Body of pancreas (tissue), 4 donors: ENCODE data around the gene ASB10. TPM values are rescaled to one million over a fixed set of nuclear protein-coding genes. Genes with fewer than 3 reads are reported as not detected.

ENCODE experiments used
- ATAC-seq: fragments of 150-250 bp; one replicate; pipeline ENCODE4 v1.9.1; 2016
- DNase-seq, 4 donors: peaks; one replicate each; pipeline ENCODE4 v3.0.0-alpha.2; 2019
- H3K27ac ChIP-seq, 4 donors: fragments of 200-600 bp; sonication (generic); 1 replicate in 3 of 4; 2 replicates in 1 of 4; pipeline versions ENCODE4 v1.5.1 to v1.6.1; 2016 to 2019; ENCODE audit warnings: mild to moderate bottlenecking in 1 of 4, mixed read lengths in 1 of 4, moderate library complexity in 1 of 4
- H3K27me3 ChIP-seq, 2 donors: fragments of 200-600 bp; sonication (generic); one replicate each; pipeline ENCODE4 v1.6.0; 2016; ENCODE audit warnings: mild to moderate bottlenecking in 1 of 2
- H3K36me3 ChIP-seq, 2 donors: fragments of 200-600 bp; sonication (generic); replicated peaks in 1 of 2; 2 replicates each; pipeline ENCODE4 v1.5.1; 2016; ENCODE audit warnings: low read depth in 2 of 2; ENCODE audit not compliant: insufficient read depth in 1 of 2
- H3K4me1 ChIP-seq: fragments of 200-600 bp; sonication (generic); one replicate; pipeline ENCODE4 v1.6.0; 2016
- H3K4me3 ChIP-seq, 2 donors: fragments of 200-600 bp; sonication (generic); 1 replicate in 1 of 2; 2 replicates in 1 of 2; pipeline ENCODE4 v1.5.1; 2016 to 2019
- H3K9me3 ChIP-seq, 3 donors: fragments of 200-600 bp; sonication (generic); 1 replicate in 2 of 3; 2 replicates in 1 of 3; pipeline ENCODE4 v1.5.1; 2016
- CTCF ChIP-seq, 7 experiments: fragments of 450-650 bp in 4 of 7; fragments of 200-600 bp in 3 of 7; sonication (generic) in 3 of 7; IDR thresholded peaks; one replicate each; pipeline ENCODE4 v1.5.1; 2016 to 2019; ENCODE audit warnings: antibody characterized with exemption in 7 of 7
- POLR2A ChIP-seq, 3 donors: fragments of 450-650 bp; IDR thresholded peaks; one replicate each; pipeline ENCODE4 v1.6.1; 2016; ENCODE audit warnings: antibody characterized with exemption in 3 of 3, mild to moderate bottlenecking in 2 of 3
- WGBS, 2 donors: methylation state at CpG; one replicate each; pipeline ENCODE4 v1.1.5; 2017; 5-methylcytosine and 5-hydroxymethylcytosine counted together
- intact Hi-C: fragments of 100-400 bp; cut with DNase I; formaldehyde crosslinking; loops from one replicate; pipeline ENCODE4 v1.15.1; 2023
- total RNA-seq, 2 donors: library from RNA; depleted of rRNA; stranded (reverse); fragments of >200 nt; gene quantifications; one replicate each; pipeline ENCODE4 v1.1.0, GENCODE V29; 2016

The ASB10 gene
- total RNA-seq, 2 donors from 2014 or later: not detected

- Histone ChIP-seq H3K9me3 (no peaks in the 10 kb centered on the region), H3K27ac (peak overlapping the region in 3 of 4 donors; percentile 50 to 81 (median 81)), H3K4me3 (no peak overlapping the region), H3K36me3 (peaks cover 0 to 2% of the 10 kb centered on the region in 2 donors), H3K4me1 (peaks cover 30% of the 10 kb centered on the region), H3K27me3 (no peaks in the 10 kb centered on the region)
- ATAC-seq: no peak
- WGBS, 2 donors: 53 to 59% methylated on average over 10 of the region's 10 CpGs
- DNase-seq: no peak
- TF ChIP-seq POLR2A (IDR thresholded peaks at IDR 0.05): no peak
- TF ChIP-seq CTCF (IDR thresholded peaks at IDR 0.05): no peak
- intact Hi-C loops: no loop called here
Measured at GRCh38 chr7:151228024-151228866, 41.2 kb upstream of the ASB10 start.

DNA sequence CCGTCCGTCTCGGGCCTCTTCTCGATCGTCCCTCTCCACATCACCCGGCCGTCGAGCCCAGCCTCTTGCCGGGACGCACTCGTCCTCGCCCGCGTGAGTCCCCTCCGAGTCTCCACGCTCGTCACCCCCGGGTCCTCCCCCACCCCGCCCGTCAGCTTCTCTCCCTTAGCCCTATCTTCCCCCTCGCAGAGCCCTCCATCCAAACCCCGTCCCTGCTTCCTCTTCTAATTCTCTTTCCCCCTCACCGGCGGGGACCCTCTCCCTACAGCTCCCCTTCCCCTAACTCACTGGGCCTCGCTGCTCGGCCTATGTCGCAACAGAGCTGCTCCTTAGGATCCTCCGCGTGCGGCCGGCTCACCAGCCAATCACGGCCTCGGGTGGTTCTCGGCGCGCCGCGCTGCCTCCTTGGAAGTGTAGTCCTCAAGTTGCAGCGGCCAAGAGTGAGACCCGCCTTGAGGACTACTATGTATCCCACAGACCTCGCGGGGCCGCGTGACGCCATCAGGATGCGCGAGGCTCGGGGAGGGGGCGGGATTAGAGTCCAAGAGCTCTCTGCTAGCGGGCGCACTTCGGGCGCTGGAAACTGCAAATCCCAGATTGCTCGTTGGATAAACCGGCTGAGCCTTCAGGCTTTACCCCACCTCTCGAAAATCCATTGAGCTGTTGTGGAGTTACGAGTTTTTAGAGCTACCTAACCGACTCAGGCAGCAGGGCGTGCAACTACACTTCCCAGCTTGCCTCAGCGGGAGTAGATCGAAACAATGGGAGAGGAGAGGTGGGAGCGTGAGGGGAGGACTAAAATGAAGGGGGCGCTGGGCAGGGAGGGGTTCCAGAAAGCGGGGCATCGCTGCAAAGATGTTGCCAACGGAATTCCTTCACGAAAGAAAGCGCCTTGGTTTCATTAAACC lies 40.1 kb upstream of the ASB10 start, which contains the start of gene ABCF2:
TSS of gene ABCF2 (minus strand) at position 331 of the 908 bp plus-strand sequence. CDS start 747 bp downstream, outside the sequence.
- TF ChIP-seq CTCF (IDR thresholded peaks at IDR 0.05): no peak
- TF ChIP-seq POLR2A (IDR thresholded peaks at IDR 0.05): peak in 2 of 3 donors; percentile 75
- ATAC-seq (peak; percentile 99), DNase-seq (peak; percentile 99 to 100 (median 99))
- Histone ChIP-seq H3K27me3 (no peaks in the 10 kb centered on the region), H3K4me1 (peaks cover 28% of the 10 kb centered on the region), H3K4me3 (peak within 1 kb of the TSS; percentile 65 to 80), H3K36me3 (peaks cover 0 to 6% of the 10 kb centered on the region in 2 donors), H3K9me3 (no peaks in the 10 kb centered on the region), H3K27ac (peak within 1 kb of the TSS; percentile 4 to 81 (median 66))
- intact Hi-C loops: no loop called here
- 0% methylated on average over 53 to 68 of the region's 68 CpGs for WGBS, 2 donors

- 1 to 4% methylated on average over 15 of the region's 15 CpGs for WGBS, 2 donors
Measured at GRCh38 chr7:151226560-151226874, 39.5 kb upstream of the ASB10 start.

DNA sequence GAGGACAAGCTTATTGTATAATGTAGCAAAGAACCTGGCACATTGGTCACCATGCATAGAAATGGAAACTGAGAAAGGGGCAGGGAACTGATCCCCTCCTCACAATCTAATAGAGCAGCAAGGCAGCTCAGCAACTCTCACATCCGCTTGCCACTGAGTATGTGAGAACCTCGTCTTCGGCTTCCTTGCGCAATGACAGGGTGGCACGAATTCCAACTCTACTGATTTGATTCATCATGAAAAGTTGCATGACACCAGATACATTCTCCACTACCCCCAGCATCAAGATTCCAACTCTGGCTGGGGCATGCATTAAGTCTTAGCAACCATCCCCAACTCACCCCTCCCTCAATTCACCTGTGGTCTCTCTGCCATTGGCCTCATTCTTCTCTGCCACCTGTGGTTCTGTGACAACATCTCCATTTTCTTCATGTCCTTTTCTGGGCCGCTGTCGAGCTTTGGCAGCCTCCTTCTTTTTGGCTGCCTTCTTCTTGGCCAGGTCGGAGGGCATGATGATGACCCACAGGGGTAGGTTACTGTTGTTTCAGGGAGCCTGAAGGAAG lies 39.0 kb upstream of the ASB10 start:
- Histone ChIP-seq H3K4me3 (peak overlapping the region in 1 of 2 donors; percentile 65), H3K9me3 (no peaks in the 10 kb centered on the region), H3K27me3 (no peaks in the 10 kb centered on the region), H3K36me3 (peaks cover 0 to 9% of the 10 kb centered on the region in 2 donors), H3K4me1 (peaks cover 21% of the 10 kb centered on the region), H3K27ac (no peak overlapping the region)
- TF ChIP-seq POLR2A (IDR thresholded peaks at IDR 0.05) (no peak), CTCF (IDR thresholded peaks at IDR 0.05) (no peak)
- WGBS, 2 donors: 43 to 50% methylated on average over 8 of the region's 8 CpGs
- DNase-seq (no peak), ATAC-seq (no peak)
- intact Hi-C loops: no loop called here

More at GRCh38 chr7:151226560-151226874, 39.5 kb upstream of the ASB10 start:
- no peak for ATAC-seq
- Histone ChIP-seq H3K36me3 (peaks cover 0 to 9% of the 10 kb centered on the region in 2 donors), H3K4me3 (peak overlapping the region; percentile 65 to 80), H3K4me1 (peaks cover 23% of the 10 kb centered on the region), H3K27ac (peak overlapping the region in 2 of 4 donors; percentile 81), H3K27me3 (no peaks in the 10 kb centered on the region), H3K9me3 (no peaks in the 10 kb centered on the region)
- no peak for DNase-seq
- no peak for TF ChIP-seq POLR2A (IDR thresholded peaks at IDR 0.05)
- TF ChIP-seq CTCF (IDR thresholded peaks at IDR 0.05): no peak
- intact Hi-C loops: no loop called here
